SK-N-SH (cell line): ENCODE measurements around the gene TAS2R8. TPM values are rescaled to one million over a fixed set of nuclear protein-coding genes. Genes with fewer than 3 reads are reported as not detected.

Source experiments
- CTCF ChIA-PET: fragments of 300-600, 350-600 bp; formaldehyde crosslinking; extraction: SDS; loops from one replicate; lab custom pipeline; 2021; lab: Yijun Ruan, JAX
- POLR2A ChIA-PET: fragments of 350-600 bp; sonication (Branson Sonifier 250); formaldehyde crosslinking; extraction: SDS; loops from one replicate; lab custom pipeline; 2020; ENCODE audit warnings: antibody characterized with exemption, inconsistent platforms; lab: Yijun Ruan, JAX
- DNase-seq: peaks from one replicate; pipeline ENCODE4 v3.0.0; 2012
- H2AFZ ChIP-seq: fragments of 200-600 bp; sonication (generic); 2 replicates; pipeline ENCODE4 v1.8.1; 2016; ENCODE audit warnings: antibody characterized with exemption, mild to moderate bottlenecking, low read depth
- H3F3A ChIP-seq: fragments of 200-600 bp; sonication (generic); replicated peaks from 2 replicates; pipeline ENCODE3; 2016; ENCODE audit warnings: antibody characterized with exemption, mild to moderate bottlenecking; ENCODE audit not compliant: insufficient read depth
- H3K27ac ChIP-seq, 2 experiments: fragments of 200-500 bp in 1 of 2; fragments of 200-600 bp in 1 of 2; sonication (Bioruptor generic) in 1 of 2; sonication (generic), shearing (Covaris generic) in 1 of 2; 2 replicates each; pipeline versions ENCODE4 v1.5.1 to v1.6.1; 2014 to 2016; ENCODE audit warnings: low read depth in 2 of 2, inconsistent platforms in 1 of 2, low read length in 1 of 2, mild to moderate bottlenecking in 1 of 2, mixed read lengths in 1 of 2
- H3K27me3 ChIP-seq: fragments of 200-600 bp; sonication (generic), shearing (Covaris generic); 2 replicates; pipeline ENCODE4 v1.6.1; 2016; ENCODE audit warnings: mixed run types; ENCODE audit not compliant: insufficient read depth
- H3K36me3 ChIP-seq, 2 experiments: fragments of 200-500 bp in 1 of 2; fragments of 200-600 bp in 1 of 2; sonication (Bioruptor generic) in 1 of 2; sonication (generic) in 1 of 2; replicated peaks in 1 of 2; 2 replicates each; pipeline versions ENCODE3 to v1.5.1; 2014 to 2016; ENCODE audit warnings: low read length in 1 of 2, mild to moderate bottlenecking in 1 of 2; ENCODE audit not compliant: insufficient read depth in 2 of 2, control insufficient read depth in 1 of 2
- H3K4me1 ChIP-seq, 2 experiments: fragments of 200-500 bp in 1 of 2; fragments of 200-600 bp in 1 of 2; sonication (Bioruptor generic) in 1 of 2; sonication (generic), shearing (Covaris generic) in 1 of 2; 2 replicates each; pipeline versions ENCODE4 v1.5.1 to v1.6.1; 2014 to 2016; ENCODE audit warnings: low read depth in 1 of 2, low read length in 1 of 2, mixed run types in 1 of 2; ENCODE audit not compliant: insufficient read depth in 2 of 2, control insufficient read depth in 1 of 2
- H3K4me2 ChIP-seq: fragments of 200-600 bp; sonication (generic), shearing (Covaris generic); 2 replicates; pipeline ENCODE4 v1.6.1; 2017; ENCODE audit warnings: mixed run types
- H3K4me3 ChIP-seq, 2 experiments: fragments of 200-500 bp in 1 of 2; fragments of 200-600 bp in 1 of 2; sonication (Bioruptor generic) in 1 of 2; sonication (generic), shearing (Covaris generic) in 1 of 2; 2 replicates each; pipeline versions ENCODE4 v1.5.1 to v1.8.1; 2014 to 2016; ENCODE audit warnings: low read depth in 2 of 2, inconsistent platforms in 1 of 2, low read length in 1 of 2, mild to moderate bottlenecking in 1 of 2, mixed read lengths in 1 of 2, moderate library complexity in 1 of 2
- H3K79me2 ChIP-seq: fragments of 200-600 bp; sonication (generic); 2 replicates; pipeline ENCODE4 v1.8.1; 2017; ENCODE audit warnings: mild to moderate bottlenecking; ENCODE audit not compliant: insufficient read depth
- H3K9ac ChIP-seq: fragments of 200-600 bp; sonication (generic); 2 replicates; pipeline ENCODE4 v1.6.1; 2017; ENCODE audit warnings: mixed run types
- H3K9me2 ChIP-seq: fragments of 200-600 bp; sonication (generic); 2 replicates; pipeline ENCODE4 v1.6.1; 2017; ENCODE audit warnings: mixed run types
- H3K9me3 ChIP-seq: fragments of 200-600 bp; sonication (generic); 2 replicates; pipeline ENCODE4 v1.6.1; 2017; ENCODE audit warnings: mixed run types, mild to moderate bottlenecking, moderate library complexity
- H4K20me1 ChIP-seq: fragments of 200-600 bp; sonication (generic); 2 replicates; pipeline ENCODE4 v1.6.1; 2017; ENCODE audit warnings: mild to moderate bottlenecking, mixed run types; ENCODE audit not compliant: insufficient read depth
- CHD2 ChIP-seq: fragments of 150-350 bp; IDR thresholded peaks from 2 replicates; pipeline ENCODE4 v1.6.1; 2018; ENCODE audit warnings: low read length; ENCODE audit not compliant: partially characterized antibody
- EP300 ChIP-seq, 2 experiments: IDR thresholded peaks; 2 replicates each; pipeline versions ENCODE4 v1.4.0 to v1.6.1; 2012; ENCODE audit warnings: borderline replicate concordance in 1 of 2, low read depth in 1 of 2, low read length in 1 of 2
- FOSL2 ChIP-seq: IDR thresholded peaks from 2 replicates; pipeline ENCODE4 v1.4.0; 2012; ENCODE audit warnings: low read depth, mild to moderate bottlenecking, moderate library complexity, borderline replicate concordance
- FOXJ3 ChIP-seq: sonication (generic); formaldehyde crosslinking; IDR thresholded peaks from 2 replicates; pipeline ENCODE4 v1.5.1; 2020; ENCODE audit warnings: mild to moderate bottlenecking, missing genetic modification reagents
- GABPA ChIP-seq: IDR thresholded peaks from 2 replicates; pipeline ENCODE4 v1.4.0; 2012; ENCODE audit warnings: low read depth, mild to moderate bottlenecking
- JUND ChIP-seq: IDR thresholded peaks from 2 replicates; pipeline ENCODE4 v1.4.0; 2012
- MEF2A ChIP-seq: IDR thresholded peaks from 2 replicates; pipeline ENCODE4 v1.4.0; 2012; ENCODE audit warnings: low read depth, borderline replicate concordance
- MXI1 ChIP-seq: IDR thresholded peaks from 2 replicates; pipeline ENCODE4 v1.6.1; 2012; ENCODE audit warnings: mild to moderate bottlenecking, low read depth, low read length, improper control_type of control experiment
- NFIC ChIP-seq: IDR thresholded peaks from 2 replicates; pipeline ENCODE4 v1.4.0; 2012; ENCODE audit warnings: borderline replicate concordance
- NRF1 ChIP-seq: IDR thresholded peaks from 2 replicates; pipeline ENCODE4 v1.6.1; 2012; ENCODE audit warnings: low read depth, mild to moderate bottlenecking, low read length
- PBX3 ChIP-seq: IDR thresholded peaks from 2 replicates; pipeline ENCODE4; 2012
- RAD21 ChIP-seq: IDR thresholded peaks from 2 replicates; pipeline ENCODE4 v1.6.1; 2012; ENCODE audit warnings: mild to moderate bottlenecking, low read length
- RCOR1 ChIP-seq: fragments of 150-350 bp; IDR thresholded peaks from 2 replicates; pipeline ENCODE4 v1.6.1; 2017; ENCODE audit warnings: antibody characterized with exemption, low read length
- SIN3A ChIP-seq: IDR thresholded peaks from 2 replicates; pipeline ENCODE4 v1.6.1; 2012; ENCODE audit warnings: low read depth, mild to moderate bottlenecking, low read length, moderate library complexity, borderline replicate concordance
- TAF1 ChIP-seq: IDR thresholded peaks from 2 replicates; pipeline ENCODE4 v1.6.1; 2012; ENCODE audit warnings: low read depth, mild to moderate bottlenecking, low read length, moderate library complexity, borderline replicate concordance
- TCF12 ChIP-seq: IDR thresholded peaks from 2 replicates; pipeline ENCODE4 v1.4.0; 2012
- WGBS: methylation state at CpG from one replicate; pipeline ENCODE4 v1.1.6; 2017; ENCODE audit warnings: low lambda C conversion rate; 5-methylcytosine and 5-hydroxymethylcytosine counted together
- polyA plus RNA-seq, 3 experiments: library from polyadenylated mRNA; depleted of rRNA; stranded (reverse); fragments of >200 nt; gene quantifications; 2 replicates each; pipeline ENCODE4 v1.2.3, GENCODE V29; 2012
- TF ChIP-seq, protein P1 (sequence below): fragments of 200-600 bp; sonication (generic); IDR thresholded peaks from 2 replicates; pipeline ENCODE4 v1.6.1; 2017; ENCODE audit warnings: antibody characterized with exemption, mild to moderate bottlenecking, moderate library complexity
- TF ChIP-seq, protein P2 (sequence below): IDR thresholded peaks from 2 replicates; pipeline ENCODE4 v1.4.0; 2012; ENCODE audit warnings: low read depth, borderline replicate concordance

TAS2R8 gene, protein sequence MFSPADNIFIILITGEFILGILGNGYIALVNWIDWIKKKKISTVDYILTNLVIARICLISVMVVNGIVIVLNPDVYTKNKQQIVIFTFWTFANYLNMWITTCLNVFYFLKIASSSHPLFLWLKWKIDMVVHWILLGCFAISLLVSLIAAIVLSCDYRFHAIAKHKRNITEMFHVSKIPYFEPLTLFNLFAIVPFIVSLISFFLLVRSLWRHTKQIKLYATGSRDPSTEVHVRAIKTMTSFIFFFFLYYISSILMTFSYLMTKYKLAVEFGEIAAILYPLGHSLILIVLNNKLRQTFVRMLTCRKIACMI
- polyA plus RNA-seq (2012; rRNA removed), result not detected in 2 replicates
- polyA plus RNA-seq (2012; cell fraction: cytosol; rRNA removed), result not detected in 2 replicates
- 0.12 TPM in 1 of 2 replicates, not detected in the other for polyA plus RNA-seq (2012; cell fraction: nucleus; rRNA removed)

DNA sequence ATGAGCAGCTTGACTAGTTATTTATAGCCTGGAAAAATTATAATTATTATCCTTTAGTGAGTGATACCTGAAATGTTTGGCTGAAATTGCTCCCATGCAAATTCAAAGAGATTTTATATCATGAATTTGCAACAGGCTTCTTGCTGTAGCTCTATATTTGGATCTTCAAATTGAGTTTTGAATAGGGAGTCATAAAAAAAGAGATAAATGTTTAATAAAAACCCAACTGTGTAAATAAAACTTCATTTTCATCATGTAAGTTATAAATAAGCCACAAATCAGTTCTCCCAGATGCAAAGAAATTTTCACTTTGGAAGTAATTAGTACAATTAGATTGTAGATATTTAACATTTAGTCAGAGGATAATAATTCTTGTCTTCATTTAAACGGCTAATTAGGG lies at the start of gene TAS2R8:
TAS2R8 (minus strand) TSS at position 101 of the 400 bp plus-strand sequence. CDS start 306 bp downstream, outside the sequence.
- H3K4me3 ChIP-seq, result no peak within 1 kb of the TSS
- no peak for DNase-seq
- ChIA-PET CTCF (no interaction called here), POLR2A (no interaction called here)
- H3F3A ChIP-seq, result no peaks in the 10 kb centered on the region
- H3K9me2 ChIP-seq, result no peaks in the 10 kb centered on the region
- no peaks in the 10 kb centered on the region; the same call in 1 of the 2 replicates for H3K27me3 ChIP-seq
- H3K79me2 ChIP-seq, result no peaks in the 10 kb centered on the region
- H3K9me3 ChIP-seq, result no peaks in the 10 kb centered on the region
- H3K9ac ChIP-seq, result no peak within 1 kb of the TSS
- no peak within 1 kb of the TSS for H3K27ac ChIP-seq
- H3K4me1 ChIP-seq, result no peaks in the 10 kb centered on the region
- 0% methylated on average over 1 of the region's 1 CpG for WGBS
- no peaks in the 10 kb centered on the region for H4K20me1 ChIP-seq
- no peak within 1 kb of the TSS for H2AFZ ChIP-seq
- H3K36me3 ChIP-seq, result no peaks in the 10 kb centered on the region
- TF ChIP-seq TAF1, result no peak
- no peak for TF ChIP-seq MXI1
- TF ChIP-seq PBX3, result no peak
- no peak for TF ChIP-seq NRF1
- TF ChIP-seq MEF2A, result no peak
- no peak for TF ChIP-seq TCF12
- no peak for TF ChIP-seq NFIC
- TF ChIP-seq RAD21, result no peak
- TF ChIP-seq, protein P1, sequence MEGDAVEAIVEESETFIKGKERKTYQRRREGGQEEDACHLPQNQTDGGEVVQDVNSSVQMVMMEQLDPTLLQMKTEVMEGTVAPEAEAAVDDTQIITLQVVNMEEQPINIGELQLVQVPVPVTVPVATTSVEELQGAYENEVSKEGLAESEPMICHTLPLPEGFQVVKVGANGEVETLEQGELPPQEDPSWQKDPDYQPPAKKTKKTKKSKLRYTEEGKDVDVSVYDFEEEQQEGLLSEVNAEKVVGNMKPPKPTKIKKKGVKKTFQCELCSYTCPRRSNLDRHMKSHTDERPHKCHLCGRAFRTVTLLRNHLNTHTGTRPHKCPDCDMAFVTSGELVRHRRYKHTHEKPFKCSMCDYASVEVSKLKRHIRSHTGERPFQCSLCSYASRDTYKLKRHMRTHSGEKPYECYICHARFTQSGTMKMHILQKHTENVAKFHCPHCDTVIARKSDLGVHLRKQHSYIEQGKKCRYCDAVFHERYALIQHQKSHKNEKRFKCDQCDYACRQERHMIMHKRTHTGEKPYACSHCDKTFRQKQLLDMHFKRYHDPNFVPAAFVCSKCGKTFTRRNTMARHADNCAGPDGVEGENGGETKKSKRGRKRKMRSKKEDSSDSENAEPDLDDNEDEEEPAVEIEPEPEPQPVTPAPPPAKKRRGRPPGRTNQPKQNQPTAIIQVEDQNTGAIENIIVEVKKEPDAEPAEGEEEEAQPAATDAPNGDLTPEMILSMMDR, result no peak
- no peak for TF ChIP-seq SIN3A
- H3K4me2 ChIP-seq, result no peak within 1 kb of the TSS

GRCh38 chr12:10855807-10856206 lies 48.7 kb upstream of the TAS2R8 start:
- no peaks in the 10 kb centered on the region for H3F3A ChIP-seq
- peaks cover 0 to 3% of the 10 kb centered on the region in 2 experiments; a peak in 1 of 4 replicates for H3K4me1 ChIP-seq
- H3K36me3 ChIP-seq, result peaks cover 0 to 18% of the 10 kb centered on the region in 2 experiments
- H3K4me2 ChIP-seq, result no peak overlapping the region
- no peaks in the 10 kb centered on the region for H3K9me2 ChIP-seq
- H3K27me3 ChIP-seq, result no peaks in the 10 kb centered on the region
- H3K9ac ChIP-seq, result no peak overlapping the region
- WGBS, result 75% methylated on average over 2 of the region's 2 CpGs
- no peak for DNase-seq
- H4K20me1 ChIP-seq, result no peaks in the 10 kb centered on the region
- ChIA-PET CTCF (interaction anchor here (2.1 kb wide), 1 partner anchor 344 kb away, joined by 6 read pairs; no protein-coding TSS in a partner anchor), POLR2A (no interaction called here)
- no peaks in the 10 kb centered on the region for H3K79me2 ChIP-seq
- no peak overlapping the region for H3K27ac ChIP-seq
- H3K4me3 ChIP-seq, result no peak overlapping the region
- no peak overlapping the region for H2AFZ ChIP-seq
- no peaks in the 10 kb centered on the region for H3K9me3 ChIP-seq
- no peak for TF ChIP-seq FOSL2
- no peak for TF ChIP-seq JUND
- TF ChIP-seq, protein P2, sequence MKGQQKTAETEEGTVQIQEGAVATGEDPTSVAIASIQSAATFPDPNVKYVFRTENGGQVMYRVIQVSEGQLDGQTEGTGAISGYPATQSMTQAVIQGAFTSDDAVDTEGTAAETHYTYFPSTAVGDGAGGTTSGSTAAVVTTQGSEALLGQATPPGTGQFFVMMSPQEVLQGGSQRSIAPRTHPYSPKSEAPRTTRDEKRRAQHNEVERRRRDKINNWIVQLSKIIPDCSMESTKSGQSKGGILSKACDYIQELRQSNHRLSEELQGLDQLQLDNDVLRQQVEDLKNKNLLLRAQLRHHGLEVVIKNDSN, result no peak
- TF ChIP-seq MXI1, result no peak
- no peak for TF ChIP-seq RAD21
- TF ChIP-seq EP300 (IDR thresholded peaks at IDR 0.05; ENCODE audit: borderline replicate concordance in 1 of 2, low read depth in 1 of 2, low read length in 1 of 2), result no peak
- no peak for TF ChIP-seq MEF2A
- TF ChIP-seq FOXJ3 (CRISPR knock-in tag), result no peak
- no peak for TF ChIP-seq CHD2
- no peak for TF ChIP-seq GABPA
- TF ChIP-seq, protein P1, result no peak
- TF ChIP-seq RCOR1, result no peak
- no peak for TF ChIP-seq NFIC
